Ovary (tissue), 3 donors: Measurements from ENCODE around the gene CDKN2B-AS1.

Experiments
- POLR2A ChIP-seq: fragments of 450-650 bp; IDR thresholded peaks from one replicate; pipeline ENCODE4 v1.6.1; 2017; ENCODE audit warnings: antibody characterized with exemption, mild to moderate bottlenecking, moderate library complexity
- TF ChIP-seq, protein P1 (sequence below), 3 donors: fragments of 450-650 bp in 2 of 3; fragments of 200-600 bp in 1 of 3; IDR thresholded peaks; one replicate each; pipeline versions ENCODE4 v1.5.1 to v1.8.0; 2016 to 2022; ENCODE audit warnings: antibody characterized with exemption in 3 of 3, mild to moderate bottlenecking in 1 of 3
- donor health status: DM: no; HTN: no; CAD: no.

DNA sequence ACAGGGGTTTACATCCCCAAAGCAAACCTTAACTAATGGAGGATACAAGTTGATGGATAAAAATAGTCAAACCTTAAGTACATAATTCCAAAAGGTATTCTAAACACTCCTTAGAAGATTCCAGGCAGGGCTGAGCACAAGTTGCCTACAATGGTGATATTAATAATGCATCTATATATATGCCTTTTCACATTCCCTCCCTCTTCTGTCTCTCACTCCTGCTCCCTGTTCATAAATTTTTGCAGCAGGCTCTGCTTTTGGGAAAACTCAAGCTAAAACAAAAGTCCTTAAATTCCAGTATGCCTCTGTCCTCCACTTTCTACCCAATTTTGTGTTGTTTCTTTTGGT, 153.9 kb downstream of the CDKN2B-AS1 start:
- TF ChIP-seq, protein P1, sequence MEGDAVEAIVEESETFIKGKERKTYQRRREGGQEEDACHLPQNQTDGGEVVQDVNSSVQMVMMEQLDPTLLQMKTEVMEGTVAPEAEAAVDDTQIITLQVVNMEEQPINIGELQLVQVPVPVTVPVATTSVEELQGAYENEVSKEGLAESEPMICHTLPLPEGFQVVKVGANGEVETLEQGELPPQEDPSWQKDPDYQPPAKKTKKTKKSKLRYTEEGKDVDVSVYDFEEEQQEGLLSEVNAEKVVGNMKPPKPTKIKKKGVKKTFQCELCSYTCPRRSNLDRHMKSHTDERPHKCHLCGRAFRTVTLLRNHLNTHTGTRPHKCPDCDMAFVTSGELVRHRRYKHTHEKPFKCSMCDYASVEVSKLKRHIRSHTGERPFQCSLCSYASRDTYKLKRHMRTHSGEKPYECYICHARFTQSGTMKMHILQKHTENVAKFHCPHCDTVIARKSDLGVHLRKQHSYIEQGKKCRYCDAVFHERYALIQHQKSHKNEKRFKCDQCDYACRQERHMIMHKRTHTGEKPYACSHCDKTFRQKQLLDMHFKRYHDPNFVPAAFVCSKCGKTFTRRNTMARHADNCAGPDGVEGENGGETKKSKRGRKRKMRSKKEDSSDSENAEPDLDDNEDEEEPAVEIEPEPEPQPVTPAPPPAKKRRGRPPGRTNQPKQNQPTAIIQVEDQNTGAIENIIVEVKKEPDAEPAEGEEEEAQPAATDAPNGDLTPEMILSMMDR (IDR thresholded peaks at IDR 0.05): no peak
- TF ChIP-seq POLR2A: no peak
